Erythroblast (primary cell): ENCODE measurements around the gene BPIFB2.

Experiments
- GATA1 ChIP-seq: IDR thresholded peaks from 2 replicates; pipeline ENCODE4 v1.6.1; 2011; ENCODE audit warnings: low read depth, mild to moderate bottlenecking, control low read depth, low read length, moderate library complexity
- POLR2A ChIP-seq: IDR thresholded peaks from 2 replicates; pipeline ENCODE4 v1.6.1; 2011; ENCODE audit warnings: mild to moderate bottlenecking, low read length

- TF ChIP-seq POLR2A (no peak), GATA1 (no peak)
These were observed 51.6 kb downstream of the BPIFB2 start for GRCh38 chr20:33059136-33059535.
